ENCODE measurements around the gene RSL1D1. TPM values are rescaled to one million over a fixed set of nuclear protein-coding genes. Genes with fewer than 3 reads are reported as not detected.

The RSL1D1 gene
- total RNA-seq, 2 donors from 2014 or later = 89.5 to 99.3 TPM

GRCh38 chr16:11844499-11844898, 6.8 kb downstream of the RSL1D1 start:
- no peak for DNase-seq
- intact Hi-C loops (cut with DNase I) = no loop called here
- peaks cover 30% of the 10 kb centered on the region for H3K36me3 ChIP-seq

GRCh38 chr16:11843861-11844260, 7.5 kb downstream of the RSL1D1 start:
- H3K4me1 ChIP-seq = no peaks in the 10 kb centered on the region
- H3K4me3 ChIP-seq = no peak overlapping the region
- no peaks in the 10 kb centered on the region for H3K27me3 ChIP-seq
- no peak for TF ChIP-seq CTCF (IDR thresholded peaks at IDR 0.05)
- H3K27ac ChIP-seq = no peak overlapping the region
- no peak for DNase-seq
- H3K9me3 ChIP-seq = no peaks in the 10 kb centered on the region
- H3K9ac ChIP-seq (ENCODE audit: low read depth in 2 of 2, low read length in 2 of 2) = no peak overlapping the region
- peaks cover 33% of the 10 kb centered on the region for H3K36me3 ChIP-seq
- intact Hi-C loops (cut with DNase I) = no loop called here

More at GRCh38 chr16:11844499-11844898, 6.8 kb downstream of the RSL1D1 start:
- H3K9ac ChIP-seq (ENCODE audit: low read depth in 2 of 2, low read length in 2 of 2) = no peak overlapping the region
- H3K9me3 ChIP-seq = no peaks in the 10 kb centered on the region
- no peaks in the 10 kb centered on the region for H3K4me1 ChIP-seq
- no peaks in the 10 kb centered on the region for H3K27me3 ChIP-seq
- TF ChIP-seq CTCF (IDR thresholded peaks at IDR 0.05) = no peak
- no peak overlapping the region for H3K27ac ChIP-seq
- no peak overlapping the region for H3K4me3 ChIP-seq

- Histone ChIP-seq H3K27ac (no peak overlapping the region), H3K27me3 (no peaks in the 10 kb centered on the region), H3K36me3 (peaks cover 35% of the 10 kb centered on the region), H3K4me1 (no peaks in the 10 kb centered on the region), H3K4me3 (no peak overlapping the region), H3K9me3 (no peaks in the 10 kb centered on the region), H3K9ac (ENCODE audit: low read depth in 2 of 2, low read length in 2 of 2) (no peak overlapping the region)
- no peak for DNase-seq
- TF ChIP-seq CTCF (IDR thresholded peaks at IDR 0.05) = no peak
- intact Hi-C loops (cut with DNase I) = no loop called here
These were observed 8.1 kb downstream of the RSL1D1 start for GRCh38 chr16:11843206-11843605.

- intact Hi-C loops (cut with DNase I) = no loop called here
- DNase-seq = no peak
- Histone ChIP-seq H3K9me3 (no peaks in the 10 kb centered on the region), H3K36me3 (peaks cover 35% of the 10 kb centered on the region), H3K27me3 (no peaks in the 10 kb centered on the region), H3K4me3 (no peak overlapping the region), H3K9ac (ENCODE audit: low read depth in 2 of 2, low read length in 2 of 2) (no peak overlapping the region), H3K4me1 (no peaks in the 10 kb centered on the region), H3K27ac (no peak overlapping the region)
- TF ChIP-seq CTCF (IDR thresholded peaks at IDR 0.05) = no peak
These were observed 10.3 kb downstream of the RSL1D1 start for GRCh38 chr16:11841026-11841425.

GRCh38 chr16:11836650-11837244, 14.6 kb downstream of the RSL1D1 start:
- no peak for TF ChIP-seq CTCF (IDR thresholded peaks at IDR 0.05)
- H3K27me3 ChIP-seq = no peaks in the 10 kb centered on the region
- no peak overlapping the region for H3K4me3 ChIP-seq
- no peak overlapping the region for H3K9ac ChIP-seq (ENCODE audit: low read depth in 2 of 2, low read length in 2 of 2)
- no peaks in the 10 kb centered on the region for H3K9me3 ChIP-seq
- H3K36me3 ChIP-seq = peaks cover 21% of the 10 kb centered on the region
- intact Hi-C loops (cut with DNase I) = no loop called here
- no peaks in the 10 kb centered on the region for H3K4me1 ChIP-seq
- no peak for DNase-seq
- H3K27ac ChIP-seq = no peak overlapping the region
